Muscle layer of colon (tissue), 2 donors: ENCODE data around the gene C9orf153.
"Not testable (repeated sequence)": the region's sequence is repeated elsewhere in the genome, so short reads cannot be mapped to it uniquely, and the experiment has no call there.

Experiments used
- H3K27ac ChIP-seq: one replicate; pipeline ENCODE4 v1.7.0; 2013; ENCODE audit warnings: low read depth, mild to moderate bottlenecking, low read length, moderate library complexity
- H3K27me3 ChIP-seq, 2 donors: one replicate each; pipeline ENCODE4 v1.7.0; 2013; ENCODE audit warnings: low read length in 2 of 2, mild to moderate bottlenecking in 2 of 2; ENCODE audit not compliant: insufficient read depth in 2 of 2, control insufficient read depth in 1 of 2
- H3K36me3 ChIP-seq: one replicate; pipeline ENCODE4 v1.7.0; 2013; ENCODE audit warnings: mild to moderate bottlenecking, low read length; ENCODE audit not compliant: insufficient read depth
- H3K4me1 ChIP-seq: one replicate; pipeline ENCODE4 v1.7.0; 2013; ENCODE audit warnings: mild to moderate bottlenecking, low read length; ENCODE audit not compliant: insufficient read depth
- H3K4me3 ChIP-seq, 2 donors: one replicate each; pipeline ENCODE4 v1.7.0; 2013; ENCODE audit warnings: low read length in 2 of 2, low read depth in 1 of 2, mild to moderate bottlenecking in 1 of 2, moderate library complexity in 1 of 2
- H3K9ac ChIP-seq: one replicate; pipeline ENCODE4 v1.7.0; 2013; ENCODE audit warnings: low read length
- H3K9me3 ChIP-seq: one replicate; pipeline ENCODE4 v1.7.0; 2013; ENCODE audit warnings: mild to moderate bottlenecking, low read length
- donor health status: abdominal sarcoma.
- donor health status: Adenocarcinoma of cecum.

The C9orf153 gene

GRCh38 chr9:86219606-86220005, 39.9 kb downstream of the C9orf153 start:
- Histone ChIP-seq H3K9me3 (no peaks in the 10 kb centered on the region), H3K36me3 (no peaks in the 10 kb centered on the region), H3K27me3 (no peaks in the 10 kb centered on the region), H3K4me3 (no peak overlapping the region), H3K4me1 (no peaks in the 10 kb centered on the region), H3K27ac (no peak overlapping the region), H3K9ac (no peak overlapping the region)

GRCh38 chr9:86217076-86217755, 42.2 kb downstream of the C9orf153 start:
- H3K27me3 ChIP-seq: no peaks in the 10 kb centered on the region
- H3K9me3 ChIP-seq: no peaks in the 10 kb centered on the region
- no peak overlapping the region for H3K9ac ChIP-seq
- H3K4me1 ChIP-seq: no peaks in the 10 kb centered on the region
- no peaks in the 10 kb centered on the region for H3K36me3 ChIP-seq
- H3K27ac ChIP-seq: no peak overlapping the region
- no peak overlapping the region for H3K4me3 ChIP-seq

- Histone ChIP-seq H3K27me3 (no peaks in the 10 kb centered on the region), H3K36me3 (no peaks in the 10 kb centered on the region), H3K9ac (no peak overlapping the region), H3K27ac (no peak overlapping the region), H3K9me3 (no peaks in the 10 kb centered on the region), H3K4me3 (no peak overlapping the region), H3K4me1 (no peaks in the 10 kb centered on the region)
These were observed 52.3 kb downstream of the C9orf153 start for GRCh38 chr9:86207193-86207592.

GRCh38 chr9:86202338-86202882, 57.0 kb downstream of the C9orf153 start:
- H3K4me1 ChIP-seq: no peaks in the 10 kb centered on the region
- no peak overlapping the region for H3K27ac ChIP-seq

GRCh38 chr9:86201474-86202337, 57.8 kb downstream of the C9orf153 start:
- Histone ChIP-seq H3K27me3 (no peaks in the 10 kb centered on the region), H3K36me3 (no peaks in the 10 kb centered on the region), H3K4me1 (no peaks in the 10 kb centered on the region), H3K9ac (no peak overlapping the region), H3K9me3 (no peaks in the 10 kb centered on the region), H3K4me3 (no peak overlapping the region), H3K27ac (no peak overlapping the region)

More at GRCh38 chr9:86202338-86202882, 57.0 kb downstream of the C9orf153 start:
- no peaks in the 10 kb centered on the region for H3K9me3 ChIP-seq
- no peak overlapping the region for H3K9ac ChIP-seq
- H3K36me3 ChIP-seq: no peaks in the 10 kb centered on the region
- no peak overlapping the region for H3K4me3 ChIP-seq
- no peaks in the 10 kb centered on the region for H3K27me3 ChIP-seq

GRCh38 chr9:86200599-86201162, 58.8 kb downstream of the C9orf153 start:
- H3K9ac ChIP-seq: no peak overlapping the region
- no peaks in the 10 kb centered on the region for H3K9me3 ChIP-seq
- H3K4me1 ChIP-seq: no peaks in the 10 kb centered on the region
- H3K4me3 ChIP-seq: no peak overlapping the region
- no peak overlapping the region for H3K27ac ChIP-seq
- H3K36me3 ChIP-seq: no peaks in the 10 kb centered on the region
- no peaks in the 10 kb centered on the region for H3K27me3 ChIP-seq

GRCh38 chr9:86193088-86193487, 66.4 kb downstream of the C9orf153 start:
- no peak overlapping the region for H3K9ac ChIP-seq
- H3K9me3 ChIP-seq: no peaks in the 10 kb centered on the region
- H3K4me1 ChIP-seq: no peaks in the 10 kb centered on the region
- no peak overlapping the region for H3K27ac ChIP-seq
- no peaks in the 10 kb centered on the region for H3K36me3 ChIP-seq
- no peaks in the 10 kb centered on the region for H3K27me3 ChIP-seq
- H3K4me3 ChIP-seq: no peak overlapping the region

- not testable (repeated sequence) for H3K27me3 ChIP-seq, H3K27ac ChIP-seq, H3K36me3 ChIP-seq, H3K4me1 ChIP-seq, H3K9me3 ChIP-seq, H3K9ac ChIP-seq, H3K4me3 ChIP-seq
These were observed 68.8 kb downstream of the C9orf153 start for GRCh38 chr9:86190700-86191099.

GRCh38 chr9:86187121-86187520, 72.3 kb downstream of the C9orf153 start:
- Histone ChIP-seq H3K4me3 (no peak overlapping the region), H3K9ac (no peak overlapping the region), H3K4me1 (no peaks in the 10 kb centered on the region), H3K36me3 (no peaks in the 10 kb centered on the region), H3K27ac (no peak overlapping the region), H3K9me3 (no peaks in the 10 kb centered on the region), H3K27me3 (no peaks in the 10 kb centered on the region)

GRCh38 chr9:86186696-86187095, 72.8 kb downstream of the C9orf153 start:
- H3K9me3 ChIP-seq: no peaks in the 10 kb centered on the region

GRCh38 chr9:86185872-86186271, 73.6 kb downstream of the C9orf153 start:
- H3K27ac ChIP-seq: no peak overlapping the region
- H3K27me3 ChIP-seq: no peaks in the 10 kb centered on the region
- no peaks in the 10 kb centered on the region for H3K36me3 ChIP-seq
- no peak overlapping the region for H3K4me3 ChIP-seq
- no peak overlapping the region for H3K9ac ChIP-seq
- no peaks in the 10 kb centered on the region for H3K4me1 ChIP-seq
- H3K9me3 ChIP-seq: no peaks in the 10 kb centered on the region

More at GRCh38 chr9:86186696-86187095, 72.8 kb downstream of the C9orf153 start:
- Histone ChIP-seq H3K27me3 (no peaks in the 10 kb centered on the region), H3K27ac (no peak overlapping the region), H3K9ac (no peak overlapping the region), H3K4me3 (no peak overlapping the region), H3K4me1 (no peaks in the 10 kb centered on the region), H3K36me3 (no peaks in the 10 kb centered on the region)
